Measurements from ENCODE around the gene ARL4D.
A peak's percentile ranks its signal among the peaks of the same experiment; 100 is the strongest.
"Not testable (repeated sequence)": the region's sequence is repeated elsewhere in the genome, so short reads cannot be mapped to it uniquely, and the experiment has no call there.

The ARL4D gene

GRCh38 chr17:43359469-43360110 lies 39.2 kb upstream of the ARL4D start:
- no peaks in the 10 kb centered on the region for H3K36me3 ChIP-seq (ENCODE audit: control insufficient read depth, insufficient read depth, low read length)
- DNase-seq (ENCODE audit: low read depth, low spot score), result no peak
- H3K27me3 ChIP-seq (ENCODE audit: control insufficient read depth, insufficient read depth, low read length), result peaks cover 2% of the 10 kb centered on the region; the same call in 1 of the 2 replicates
- H3K4me1 ChIP-seq (ENCODE audit: control insufficient read depth, insufficient read depth, low read length), result no peaks in the 10 kb centered on the region
- H3K27ac ChIP-seq (ENCODE audit: low read length), result no peak overlapping the region
- no CpG with 5 or more reads among the region's 17 CpGs for WGBS (ENCODE audit: insufficient coverage, insufficient read length)
- no peak overlapping the region for H3K4me3 ChIP-seq (ENCODE audit: low read length)
- H3K9me3 ChIP-seq (ENCODE audit: control insufficient read depth, insufficient read depth, low read length), result no peaks in the 10 kb centered on the region

DNA sequence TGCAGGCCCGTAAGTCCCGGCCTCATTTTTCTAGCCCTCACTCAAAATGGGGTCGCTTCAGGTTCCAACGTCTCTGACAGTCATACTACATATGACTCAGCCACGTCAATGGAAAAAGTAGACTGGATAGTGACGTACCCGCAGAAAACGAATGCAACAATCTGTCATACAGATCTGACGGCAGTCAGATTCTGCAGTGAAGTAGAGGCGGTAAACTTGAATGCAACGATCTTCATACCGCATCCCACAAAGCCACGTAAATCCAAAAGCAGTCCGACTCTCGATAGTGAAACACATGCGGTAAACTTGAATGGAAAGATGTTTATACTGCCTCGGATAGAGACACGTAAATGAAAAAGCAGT lies 38.4 kb upstream of the ARL4D start:
- Histone ChIP-seq H3K27ac (ENCODE audit: low read length) (no peak overlapping the region), H3K4me3 (ENCODE audit: low read length) (peak overlapping the region; percentile 33; the same call in 1 of the 2 replicates)

DNA sequence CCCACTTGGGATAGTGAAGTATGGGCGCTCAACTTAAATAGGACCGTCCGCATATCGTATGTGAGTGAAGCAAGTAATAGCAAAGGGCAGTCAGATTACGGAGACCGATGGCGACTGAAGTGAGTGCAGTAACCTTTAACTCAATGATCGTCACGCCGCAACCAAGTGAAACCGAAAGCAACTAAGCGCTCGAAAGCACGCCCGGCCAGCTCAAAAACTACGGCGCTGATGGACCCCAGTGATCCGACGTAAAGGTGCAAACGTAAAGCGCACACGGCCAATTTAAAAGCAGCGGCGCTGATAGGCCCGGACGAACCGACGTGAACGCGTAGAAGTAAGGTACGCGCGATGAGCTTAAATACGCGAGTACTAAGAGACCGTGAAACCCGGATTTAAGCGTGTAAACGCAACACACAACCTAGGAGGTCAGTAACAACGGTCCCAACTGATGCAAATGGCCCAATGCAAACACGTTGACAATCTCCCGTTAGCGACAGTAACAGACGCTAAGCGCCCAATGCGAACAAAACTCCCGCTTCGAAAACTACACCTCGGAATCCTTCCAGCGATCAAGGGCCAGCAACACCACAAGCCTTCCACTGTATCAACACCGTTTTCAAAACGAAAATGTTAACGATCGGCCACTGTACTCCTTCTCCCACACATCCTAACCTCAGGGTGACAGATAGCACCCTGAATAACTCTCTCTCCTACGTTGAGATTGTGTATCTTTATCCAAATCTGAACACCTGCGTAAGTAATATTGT lies 37.9 kb upstream of the ARL4D start:
- H3K4me3 ChIP-seq (ENCODE audit: low read length), result peak overlapping the region; percentile 33; the same call in 1 of the 2 replicates
- H3K9me3 ChIP-seq (ENCODE audit: control insufficient read depth, insufficient read depth, low read length), result no peaks in the 10 kb centered on the region
- WGBS (ENCODE audit: insufficient coverage, insufficient read length), result no CpG with 5 or more reads among the region's 56 CpGs
- peaks cover 2% of the 10 kb centered on the region; the same call in 1 of the 2 replicates for H3K27me3 ChIP-seq (ENCODE audit: control insufficient read depth, insufficient read depth, low read length)
- no peak overlapping the region for H3K27ac ChIP-seq (ENCODE audit: low read length)
- no peaks in the 10 kb centered on the region for H3K36me3 ChIP-seq (ENCODE audit: control insufficient read depth, insufficient read depth, low read length)
- H3K4me1 ChIP-seq (ENCODE audit: control insufficient read depth, insufficient read depth, low read length), result no peaks in the 10 kb centered on the region
- peak; percentile 87 for DNase-seq (ENCODE audit: low read depth, low spot score)

More for the DNA sequence above, 38.4 kb upstream of the ARL4D start:
- no peaks in the 10 kb centered on the region for H3K4me1 ChIP-seq (ENCODE audit: control insufficient read depth, insufficient read depth, low read length)
- no peaks in the 10 kb centered on the region for H3K36me3 ChIP-seq (ENCODE audit: control insufficient read depth, insufficient read depth, low read length)
- DNase-seq (ENCODE audit: low read depth, low spot score), result no peak
- no peaks in the 10 kb centered on the region for H3K9me3 ChIP-seq (ENCODE audit: control insufficient read depth, insufficient read depth, low read length)
- H3K27me3 ChIP-seq (ENCODE audit: control insufficient read depth, insufficient read depth, low read length), result peaks cover 2% of the 10 kb centered on the region; the same call in 1 of the 2 replicates
- WGBS (ENCODE audit: insufficient coverage, insufficient read length), result no CpG with 5 or more reads among the region's 18 CpGs

- WGBS (ENCODE audit: insufficient coverage, insufficient read length), result no CpG with 5 or more reads among the region's 27 CpGs
- H3K27ac ChIP-seq (ENCODE audit: low read length), result no peak overlapping the region
- H3K4me1 ChIP-seq (ENCODE audit: control insufficient read depth, insufficient read depth, low read length), result peaks cover 3% of the 10 kb centered on the region; the same call in 1 of the 2 replicates
- H3K9me3 ChIP-seq (ENCODE audit: control insufficient read depth, insufficient read depth, low read length), result no peaks in the 10 kb centered on the region
- DNase-seq (ENCODE audit: low read depth, low spot score), result no peak
- no peak overlapping the region for H3K4me3 ChIP-seq (ENCODE audit: low read length)
- no peaks in the 10 kb centered on the region; the same call in 1 of the 2 replicates for H3K27me3 ChIP-seq (ENCODE audit: control insufficient read depth, insufficient read depth, low read length)
- no peaks in the 10 kb centered on the region for H3K36me3 ChIP-seq (ENCODE audit: control insufficient read depth, insufficient read depth, low read length)
Measured at GRCh38 chr17:43363181-43363925, 35.4 kb upstream of the ARL4D start.

GRCh38 chr17:43363926-43364285 lies 34.9 kb upstream of the ARL4D start:
- DNase-seq (ENCODE audit: low read depth, low spot score), result no peak
- no CpG with 5 or more reads among the region's 10 CpGs for WGBS (ENCODE audit: insufficient coverage, insufficient read length)
- Histone ChIP-seq H3K27me3 (ENCODE audit: control insufficient read depth, insufficient read depth, low read length) (no peaks in the 10 kb centered on the region), H3K9me3 (ENCODE audit: control insufficient read depth, insufficient read depth, low read length) (no peaks in the 10 kb centered on the region), H3K27ac (ENCODE audit: low read length) (no peak overlapping the region), H3K36me3 (ENCODE audit: control insufficient read depth, insufficient read depth, low read length) (no peaks in the 10 kb centered on the region), H3K4me3 (ENCODE audit: low read length) (no peak overlapping the region), H3K4me1 (ENCODE audit: control insufficient read depth, insufficient read depth, low read length) (peaks cover 3% of the 10 kb centered on the region; the same call in 1 of the 2 replicates)

DNA sequence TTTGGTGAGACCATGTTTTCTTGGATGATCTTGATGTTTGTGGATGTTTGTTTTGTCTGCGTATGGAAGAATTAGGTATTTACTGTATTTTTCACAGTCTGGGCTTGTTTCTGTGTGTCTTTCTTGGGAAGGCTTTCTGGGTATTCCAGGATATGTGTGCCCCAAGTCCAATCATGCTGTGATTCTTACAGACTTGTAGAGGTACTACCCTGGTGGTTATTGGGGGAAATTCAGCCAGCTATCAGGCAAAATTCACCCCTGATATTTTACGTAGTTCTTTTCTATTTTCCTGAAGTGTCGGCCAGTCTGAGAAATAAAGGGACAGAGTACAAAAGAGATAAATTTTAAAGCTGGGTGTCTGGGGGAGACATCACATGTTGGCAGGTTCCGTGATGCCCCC lies 33.4 kb upstream of the ARL4D start:
- Histone ChIP-seq H3K9me3 (ENCODE audit: control insufficient read depth, insufficient read depth, low read length) (no peaks in the 10 kb centered on the region), H3K4me3 (ENCODE audit: low read length) (no peak overlapping the region), H3K4me1 (ENCODE audit: control insufficient read depth, insufficient read depth, low read length) (peaks cover 3% of the 10 kb centered on the region; the same call in 1 of the 2 replicates), H3K27me3 (ENCODE audit: control insufficient read depth, insufficient read depth, low read length) (no peaks in the 10 kb centered on the region), H3K27ac (ENCODE audit: low read length) (no peak overlapping the region), H3K36me3 (ENCODE audit: control insufficient read depth, insufficient read depth, low read length) (no peaks in the 10 kb centered on the region)
- WGBS (ENCODE audit: insufficient coverage, insufficient read length), result no CpG with 5 or more reads among the region's 4 CpGs
- no peak for DNase-seq (ENCODE audit: low read depth, low spot score)

- no CpG with 5 or more reads among the region's 9 CpGs for WGBS (ENCODE audit: insufficient coverage, insufficient read length)
- not testable (repeated sequence) for H3K36me3 ChIP-seq (ENCODE audit: control insufficient read depth, insufficient read depth, low read length); H3K27me3 ChIP-seq (ENCODE audit: control insufficient read depth, insufficient read depth, low read length); DNase-seq (ENCODE audit: low read depth, low spot score); H3K27ac ChIP-seq (ENCODE audit: low read length); H3K4me3 ChIP-seq (ENCODE audit: low read length); H3K9me3 ChIP-seq (ENCODE audit: control insufficient read depth, insufficient read depth, low read length); H3K4me1 ChIP-seq (ENCODE audit: control insufficient read depth, insufficient read depth, low read length)
Measured at GRCh38 chr17:43365921-43366320, 32.9 kb upstream of the ARL4D start.

- Histone ChIP-seq H3K27ac (ENCODE audit: low read length) (no peak overlapping the region), H3K27me3 (ENCODE audit: control insufficient read depth, insufficient read depth, low read length) (no peaks in the 10 kb centered on the region), H3K4me3 (ENCODE audit: low read length) (no peak overlapping the region), H3K36me3 (ENCODE audit: control insufficient read depth, insufficient read depth, low read length) (no peaks in the 10 kb centered on the region), H3K4me1 (ENCODE audit: control insufficient read depth, insufficient read depth, low read length) (peaks cover 3% of the 10 kb centered on the region; the same call in 1 of the 2 replicates), H3K9me3 (ENCODE audit: control insufficient read depth, insufficient read depth, low read length) (no peaks in the 10 kb centered on the region)
- WGBS (ENCODE audit: insufficient coverage, insufficient read length), result no CpG with 5 or more reads among the region's 25 CpGs
- DNase-seq (ENCODE audit: low read depth, low spot score), result no peak
Measured at GRCh38 chr17:43366891-43367736, 31.7 kb upstream of the ARL4D start.

DNA sequence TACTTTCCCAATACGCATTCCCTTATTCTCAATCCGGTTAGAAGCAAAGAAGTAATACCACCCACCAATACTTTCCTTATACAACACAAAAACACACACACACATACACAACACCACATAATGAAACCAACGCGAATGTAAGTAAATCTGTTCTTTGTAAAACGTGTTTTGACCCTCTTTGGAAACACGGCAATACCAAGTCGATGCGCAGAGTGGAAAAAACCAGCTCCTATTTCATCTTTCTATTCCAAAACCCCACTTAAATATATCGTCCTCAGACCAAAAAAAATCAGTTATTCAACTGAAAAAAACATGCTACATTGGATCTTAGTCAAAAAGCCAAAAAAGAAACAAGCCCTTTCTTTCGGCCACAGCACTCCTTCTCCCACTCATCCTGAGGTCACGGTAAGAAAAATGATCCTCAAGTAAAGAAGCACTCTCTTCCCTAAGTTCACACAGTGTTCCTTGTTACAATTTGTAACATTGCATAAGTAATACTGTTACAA lies 31.0 kb upstream of the ARL4D start:
- Histone ChIP-seq H3K36me3 (ENCODE audit: control insufficient read depth, insufficient read depth, low read length) (no peaks in the 10 kb centered on the region), H3K4me1 (ENCODE audit: control insufficient read depth, insufficient read depth, low read length) (peaks cover 3% of the 10 kb centered on the region; the same call in 1 of the 2 replicates), H3K4me3 (ENCODE audit: low read length) (no peak overlapping the region), H3K9me3 (ENCODE audit: control insufficient read depth, insufficient read depth, low read length) (no peaks in the 10 kb centered on the region), H3K27ac (ENCODE audit: low read length) (no peak overlapping the region), H3K27me3 (ENCODE audit: control insufficient read depth, insufficient read depth, low read length) (no peaks in the 10 kb centered on the region)
- 96% methylated on average over 4 of the region's 11 CpGs for WGBS (ENCODE audit: insufficient coverage, insufficient read length)
- peak; percentile 47 for DNase-seq (ENCODE audit: low read depth, low spot score)

Measured in iPS DF 6.9 (cell line).